Sigmoid colon (tissue), 4 donors: ENCODE measurements around the gene CUX1.

Experiments used
- CTCF ChIP-seq, 4 experiments: fragments of 450-650 bp in 3 of 4; fragments of 200-600 bp in 1 of 4; IDR thresholded peaks; one replicate each; pipeline ENCODE4 v1.5.1; 2016 to 2019; ENCODE audit warnings: antibody characterized with exemption in 4 of 4, mild to moderate bottlenecking in 3 of 4, moderate library complexity in 2 of 4
- POLR2AphosphoS5 ChIP-seq, 4 donors: sonication (generic); formaldehyde crosslinking; IDR thresholded peaks; one replicate each; pipeline ENCODE4 v1.6.1; 2017; ENCODE audit warnings: antibody characterized with exemption in 4 of 4

- TF ChIP-seq CTCF (IDR thresholded peaks at IDR 0.05) (no peak), POLR2AphosphoS5 (IDR thresholded peaks at IDR 0.05) (no peak)
Measured at GRCh38 chr7:102111061-102112041, 293.9 kb downstream of the CUX1 start.
